HepG2 (cell line): ENCODE data around the gene HBG1.

Experiments used
- CTCF ChIP-seq: sonication (generic); formaldehyde crosslinking; IDR thresholded peaks from 2 replicates; pipeline ENCODE4 v1.5.0; 2020; ENCODE audit warnings: mild to moderate bottlenecking, missing genetic modification reagents, moderate library complexity
- MXD3 ChIP-seq: IDR thresholded peaks from 2 replicates; pipeline ENCODE4 v1.6.1; 2016; ENCODE audit warnings: mild to moderate bottlenecking, missing biosample characterization, missing genetic modification reagents
- POLR2AphosphoS5 ChIP-seq: IDR thresholded peaks from 2 replicates; pipeline ENCODE4 v1.6.1; 2012; ENCODE audit warnings: low read depth, low read length
- SAFB2 ChIP-seq: sonication (generic); formaldehyde crosslinking; IDR thresholded peaks from 2 replicates; pipeline ENCODE4 v1.5.1; 2020; ENCODE audit warnings: missing genetic modification reagents, low read depth, mild to moderate bottlenecking, borderline replicate concordance
- ZNF451 ChIP-seq: sonication (generic); formaldehyde crosslinking; IDR thresholded peaks from 2 replicates; pipeline ENCODE4 v1.5.0; 2020; ENCODE audit warnings: mild to moderate bottlenecking, missing genetic modification reagents

GRCh38 chr11:5228124-5228523, 21.5 kb downstream of the HBG1 start:
- TF ChIP-seq CTCF (CRISPR knock-in tag): no peak
- no peak for TF ChIP-seq MXD3 (CRISPR knock-in tag)
- TF ChIP-seq SAFB2 (CRISPR knock-in tag): no peak
- TF ChIP-seq ZNF451: no peak
- no peak for TF ChIP-seq POLR2AphosphoS5
